HepG2 (cell line): Measurements from ENCODE around the gene TECPR1. TPM values are rescaled to one million over a fixed set of nuclear protein-coding genes. Genes with fewer than 3 reads are reported as not detected.

Experiments
- ATAC-seq: fragments of 200-7000 bp; cut with Tn5 transposase; 3 replicates; pipeline ENCODE4 v1.9.1; 2020; ENCODE audit warnings: mild to moderate bottlenecking, moderate library complexity
- BruUV-seq: library from RNA; stranded (reverse); fragments of 400-500 nt; replicated peaks from 2 replicates; lab custom pipeline; 2021; lab: Mats Ljungman, UMichigan
- CTCF ChIA-PET: fragments of 300-600 bp; formaldehyde crosslinking; extraction: SDS; loops from one replicate; lab custom pipeline; 2021; ENCODE audit warnings: low total read pairs, inconsistent platforms, low intra/inter-chr PET ratio; lab: Yijun Ruan, JAX
- POLR2A ChIA-PET: fragments of 350-600 bp; sonication (Branson Sonifier 250); formaldehyde crosslinking; loops from one replicate; lab custom pipeline; 2020; ENCODE audit warnings: antibody characterized with exemption, inconsistent platforms; lab: Yijun Ruan, JAX
- DNase-seq: peaks from one replicate; pipeline ENCODE4 v3.0.0-alpha.2; 2015; ENCODE audit warnings: low spot score
- FAIRE-seq: peaks from 3 replicates; lab custom pipeline; 2011; peaks lifted over from hg19 to GRCh38; lab: Jason Lieb, UNC
- H2AFZ ChIP-seq: one replicate; pipeline ENCODE4 v1.6.1; 2011; ENCODE audit warnings: low read length, inconsistent platforms
- H3K27ac ChIP-seq: fragments of 300-600 bp; 3 replicates; pipeline ENCODE4 v1.8.0; 2011; ENCODE audit warnings: mixed run types, mild to moderate bottlenecking, mixed read lengths, low read length, inconsistent platforms; ENCODE audit not compliant: insufficient read depth; ENCODE audit errors: extremely low read length
- H3K27me3 ChIP-seq, 2 experiments: fragments of 200-600 bp in 1 of 2; 2 replicates in 1 of 2; 3 replicates in 1 of 2; pipeline versions ENCODE4 v1.6.0 to v1.8.0; 2011; ENCODE audit warnings: low read length in 2 of 2, mild to moderate bottlenecking in 2 of 2, moderate library complexity in 2 of 2, inconsistent platforms in 1 of 2; ENCODE audit not compliant: insufficient read depth in 2 of 2, control insufficient read depth in 1 of 2
- H3K36me3 ChIP-seq, 2 experiments: fragments of 200-600 bp in 1 of 2; replicated peaks in 1 of 2; 2 replicates in 1 of 2; 3 replicates in 1 of 2; pipeline versions ENCODE4 v1.5.1 to v1.8.0; 2011; ENCODE audit warnings: low read length in 2 of 2, inconsistent platforms in 1 of 2; ENCODE audit not compliant: insufficient read depth in 2 of 2, control insufficient read depth in 1 of 2
- H3K4me1 ChIP-seq: 2 replicates; pipeline ENCODE4 v1.5.1; 2012; ENCODE audit warnings: low read length, inconsistent platforms; ENCODE audit not compliant: insufficient read depth
- H3K4me2 ChIP-seq: 2 replicates; pipeline ENCODE4 v1.6.0; 2011; ENCODE audit warnings: low read depth, low read length, inconsistent platforms
- H3K4me3 ChIP-seq, 3 experiments: fragments of 200-600 bp in 1 of 3; sonication (generic), shearing (Covaris generic) in 1 of 3; replicated peaks in 1 of 3; 2 replicates each; pipeline ENCODE4 v1.5.1; 2011 to 2016; ENCODE audit warnings: low read length in 3 of 3, inconsistent platforms in 2 of 3, low read depth in 2 of 3, mild to moderate bottlenecking in 2 of 3, control low read depth in 1 of 3, mixed read lengths in 1 of 3; ENCODE audit not compliant: insufficient read depth in 1 of 3
- H3K79me2 ChIP-seq: one replicate; pipeline ENCODE4 v1.6.1; 2011; ENCODE audit warnings: low read length, inconsistent platforms; ENCODE audit not compliant: insufficient read depth
- H3K9ac ChIP-seq: 2 replicates; pipeline ENCODE4 v1.6.0; 2011; ENCODE audit warnings: mild to moderate bottlenecking, low read depth, low read length, inconsistent platforms; ENCODE audit not compliant: insufficient read depth
- H3K9me3 ChIP-seq: 2 replicates; pipeline ENCODE4 v1.5.1; 2012; ENCODE audit warnings: mild to moderate bottlenecking, low read length
- H4K20me1 ChIP-seq: 2 replicates; pipeline ENCODE4 v1.6.0; 2011; ENCODE audit warnings: inconsistent platforms, mild to moderate bottlenecking, low read length, moderate library complexity; ENCODE audit not compliant: insufficient read depth
- ARNT ChIP-seq: fragments of 450-650 bp; IDR thresholded peaks from 2 replicates; pipeline ENCODE4 v1.6.1; 2017
- IRF2 ChIP-seq: IDR thresholded peaks from 2 replicates; pipeline ENCODE4 v1.6.1; 2018; ENCODE audit warnings: missing genetic modification reagents, missing compliant biosample characterization
- MTF1 ChIP-seq: sonication (generic); formaldehyde crosslinking; IDR thresholded peaks from 2 replicates; pipeline ENCODE4 v1.5.0; 2020; ENCODE audit warnings: missing genetic modification reagents
- MYC ChIP-seq: sonication (generic); formaldehyde crosslinking; IDR thresholded peaks from 2 replicates; pipeline ENCODE4 v1.9.0; 2021; ENCODE audit warnings: missing genetic modification reagents, borderline replicate concordance
- NR2F2 ChIP-seq: IDR thresholded peaks from 2 replicates; pipeline ENCODE4 v1.6.1; 2012; ENCODE audit warnings: low read depth, inconsistent platforms, borderline replicate concordance
- PRMT3 ChIP-seq: sonication (generic); formaldehyde crosslinking; IDR thresholded peaks from 2 replicates; pipeline ENCODE4 v1.8.1; 2022; ENCODE audit warnings: low read depth, mild to moderate bottlenecking, moderate library complexity, missing genetic modification reagents, borderline replicate concordance
- TCF7L2 ChIP-seq: IDR thresholded peaks from 2 replicates; pipeline ENCODE4 v1.6.1; 2011; ENCODE audit warnings: mild to moderate bottlenecking, low read depth, low read length, moderate library complexity
- TEAD2 ChIP-seq: sonication (generic); formaldehyde crosslinking; IDR thresholded peaks from 2 replicates; pipeline ENCODE4 v1.9.0; 2021; ENCODE audit warnings: missing genetic modification reagents
- ZNF207 ChIP-seq: fragments of 450-650 bp; IDR thresholded peaks from 2 replicates; pipeline ENCODE4 v1.6.1; 2016; ENCODE audit warnings: antibody characterized with exemption, borderline replicate concordance
- ZNF350 ChIP-seq: sonication (generic); formaldehyde crosslinking; IDR thresholded peaks from 2 replicates; pipeline ENCODE4 v1.4.0; 2020; ENCODE audit warnings: mild to moderate bottlenecking, low read depth, missing genetic modification reagents, borderline replicate concordance
- WGBS: methylation state at CpG from one replicate; pipeline ENCODE4 v1.1.6; 2017; ENCODE audit warnings: low lambda C conversion rate; 5-methylcytosine and 5-hydroxymethylcytosine counted together
- in situ Hi-C: cut with HindIII; loops from 2 replicates; pipeline ENCODE4 v1.10.0; 2017; ENCODE audit warnings: low pct_unique_long_range_greater_than_20kb; ENCODE audit not compliant: extremely low pct_ligation_motif_present
- intact Hi-C: fragments of 100-400 bp; cut with micrococcal nuclease; formaldehyde crosslinking; loops from one replicate; pipeline ENCODE4 v1.10.0; 2022; ENCODE audit not compliant: unreplicated experiment
- polyA plus RNA-seq, 8 experiments: library from polyadenylated mRNA; depleted of rRNA in 3 of 8; stranded (reverse) in 7 of 8; unstranded in 1 of 8; fragments of >200 nt; fragmentation: Illumina TruSeq in 4 of 8; extraction: Trizol in 4 of 8; gene quantifications; 2 replicates each; pipeline versions ENCODE4 v1.2.1 to v1.2.3, GENCODE V29; 2011 to 2016; ENCODE audit warnings: low read depth in 4 of 8, missing spikeins in 1 of 8, mixed read lengths in 1 of 8; ENCODE audit not compliant: insufficient read depth in 1 of 8
- total RNA-seq, 5 experiments: library from RNA; depleted of rRNA; stranded (reverse); fragments of >200 nt; fragmentation: Illumina TruSeq; extraction: Trizol; gene quantifications; 2 replicates each; pipeline ENCODE4 v1.2.3, GENCODE V29; 2016; ENCODE audit warnings: low read depth in 1 of 5
- TF ChIP-seq, protein P1 (sequence below): sonication (generic); formaldehyde crosslinking; IDR thresholded peaks from 2 replicates; pipeline ENCODE4 v1.9.0; 2021; ENCODE audit warnings: missing genetic modification reagents, borderline replicate concordance
- TF ChIP-seq, protein P2 (sequence below): sonication (generic); formaldehyde crosslinking; conservative IDR thresholded peaks from 2 replicates; pipeline ENCODE4 v1.8.0; 2022; ENCODE audit warnings: missing genetic modification reagents
- TF ChIP-seq, protein P3 (sequence below): sonication (generic); formaldehyde crosslinking; IDR thresholded peaks from 2 replicates; pipeline ENCODE4 v1.4.0; 2020; ENCODE audit warnings: low read depth, missing genetic modification reagents

Gene TECPR1
- total and polyA plus RNA-seq, 2 of the 13 experiments (the other 11 are each of a cell fraction or from before 2014, with no cell fraction given) = 2.3 to 6.3 TPM

DNA sequence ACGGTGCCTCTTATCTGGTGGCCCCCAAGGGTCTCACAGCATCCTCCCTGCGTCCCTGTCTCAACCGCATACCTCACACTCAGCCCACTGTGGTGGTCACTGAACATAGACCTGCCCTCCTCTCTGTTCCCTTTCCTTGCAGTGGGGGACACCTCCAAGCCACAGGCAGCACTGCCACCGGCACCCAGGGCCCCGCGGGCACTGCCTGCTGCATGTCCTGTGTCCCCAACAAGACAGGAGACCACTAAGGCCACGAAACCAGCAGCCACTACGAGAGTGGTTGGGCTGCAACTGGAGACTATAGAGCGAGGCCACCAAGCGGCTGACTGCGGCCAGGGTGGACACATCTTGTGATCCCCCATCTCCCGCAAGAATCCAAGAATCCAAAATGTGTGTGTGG lies 44.8 kb upstream of the TECPR1 start (continued):
- no peak for TF ChIP-seq IRF2 (CRISPR knock-in tag)
- TF ChIP-seq, protein P1, sequence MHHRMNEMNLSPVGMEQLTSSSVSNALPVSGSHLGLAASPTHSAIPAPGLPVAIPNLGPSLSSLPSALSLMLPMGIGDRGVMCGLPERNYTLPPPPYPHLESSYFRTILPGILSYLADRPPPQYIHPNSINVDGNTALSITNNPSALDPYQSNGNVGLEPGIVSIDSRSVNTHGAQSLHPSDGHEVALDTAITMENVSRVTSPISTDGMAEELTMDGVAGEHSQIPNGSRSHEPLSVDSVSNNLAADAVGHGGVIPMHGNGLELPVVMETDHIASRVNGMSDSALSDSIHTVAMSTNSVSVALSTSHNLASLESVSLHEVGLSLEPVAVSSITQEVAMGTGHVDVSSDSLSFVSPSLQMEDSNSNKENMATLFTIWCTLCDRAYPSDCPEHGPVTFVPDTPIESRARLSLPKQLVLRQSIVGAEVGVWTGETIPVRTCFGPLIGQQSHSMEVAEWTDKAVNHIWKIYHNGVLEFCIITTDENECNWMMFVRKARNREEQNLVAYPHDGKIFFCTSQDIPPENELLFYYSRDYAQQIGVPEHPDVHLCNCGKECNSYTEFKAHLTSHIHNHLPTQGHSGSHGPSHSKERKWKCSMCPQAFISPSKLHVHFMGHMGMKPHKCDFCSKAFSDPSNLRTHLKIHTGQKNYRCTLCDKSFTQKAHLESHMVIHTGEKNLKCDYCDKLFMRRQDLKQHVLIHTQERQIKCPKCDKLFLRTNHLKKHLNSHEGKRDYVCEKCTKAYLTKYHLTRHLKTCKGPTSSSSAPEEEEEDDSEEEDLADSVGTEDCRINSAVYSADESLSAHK (CRISPR knock-in tag) = no peak
- TF ChIP-seq PRMT3 (CRISPR knock-in tag) = no peak
- TF ChIP-seq, all 625 proteins: peak for 1

DNA sequence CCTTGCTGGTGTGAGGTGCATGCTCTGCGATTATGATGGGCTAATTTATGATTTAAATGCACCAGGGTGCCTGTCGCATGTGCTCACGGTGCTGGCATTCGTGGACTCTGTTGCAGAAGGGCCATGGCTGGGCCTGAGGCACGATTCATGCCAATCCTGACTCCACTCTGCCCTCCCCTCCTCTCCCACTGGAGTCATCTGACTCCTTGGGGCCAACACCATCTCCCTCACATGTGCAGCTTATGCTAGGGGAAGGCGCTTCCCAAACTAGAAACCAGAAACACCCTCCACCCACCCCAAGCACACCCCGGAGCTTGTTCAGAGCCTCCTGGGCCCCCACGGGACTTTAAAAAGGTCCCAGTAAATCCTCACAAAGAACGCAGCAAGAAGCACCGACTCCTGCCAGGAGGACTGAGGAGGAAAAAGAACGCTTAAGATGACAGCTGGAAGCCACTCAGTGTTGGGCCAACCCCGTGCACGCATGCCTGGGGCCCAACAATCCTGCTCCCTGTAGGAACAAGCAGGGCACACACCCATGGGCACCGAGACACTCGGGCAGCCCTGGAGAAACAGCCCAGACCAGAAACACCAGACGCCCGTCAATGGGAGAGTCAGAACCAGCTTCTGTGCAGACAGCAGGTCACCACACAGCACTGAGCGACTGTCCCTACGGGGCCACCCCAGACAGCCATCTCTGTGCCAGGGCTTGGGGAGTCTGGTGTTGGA lies 43.6 kb upstream of the TECPR1 start:
- Histone ChIP-seq H4K20me1 (0 out of 2 replicates have a peak, but pooled peaks cover 9% of the 10 kb centered on the region), H3K4me2 (no peak overlapping the region), H3K4me1 (peaks cover 3% of the 10 kb centered on the region), H3K4me3 (no peak overlapping the region), H3K27me3 (no peaks in the 10 kb centered on the region), H3K27ac (no peak overlapping the region), H3K9ac (no peak overlapping the region), H3K36me3 (peaks cover 19 to 39% of the 10 kb centered on the region in 2 experiments; a peak in 4 of 5 replicates), H2AFZ (no peak overlapping the region), H3K79me2 (no peaks in the 10 kb centered on the region), H3K9me3 (no peaks in the 10 kb centered on the region)
- in situ Hi-C loops (loop anchor here (10.0 kb wide), 1 partner anchor 549 kb away; no protein-coding TSS in a partner anchor), intact Hi-C loops (loop anchor here (2.0 kb wide), 1 partner anchor 105 kb away; the partner anchor contains the start of gene BAIAP2L1)
- no TSS peak for BruUV-seq
- 95% methylated on average over 8 of the region's 19 CpGs for WGBS
- POLR2A ChIA-PET = no interaction called here
- CTCF ChIA-PET = interaction anchor here (1.2 to 1.6 kb wide), 2 partner anchors 106 to 450 kb away, joined by 4 to 9 read pairs; partner anchors contain the start of gene BAIAP2L1
- ATAC-seq (peak; percentile 4; the same call in 1 of the 3 replicates), FAIRE-seq (no peak), DNase-seq (no peak)
- TF ChIP-seq TCF7L2 = no peak
- no peak for TF ChIP-seq MYC
- TF ChIP-seq ZNF350 (CRISPR knock-in tag) = no peak
- no peak for TF ChIP-seq ARNT
- no peak for TF ChIP-seq NR2F2
- no peak for TF ChIP-seq MTF1
- TF ChIP-seq TEAD2 = no peak
- no peak for TF ChIP-seq ZNF207
- TF ChIP-seq, protein P2, sequence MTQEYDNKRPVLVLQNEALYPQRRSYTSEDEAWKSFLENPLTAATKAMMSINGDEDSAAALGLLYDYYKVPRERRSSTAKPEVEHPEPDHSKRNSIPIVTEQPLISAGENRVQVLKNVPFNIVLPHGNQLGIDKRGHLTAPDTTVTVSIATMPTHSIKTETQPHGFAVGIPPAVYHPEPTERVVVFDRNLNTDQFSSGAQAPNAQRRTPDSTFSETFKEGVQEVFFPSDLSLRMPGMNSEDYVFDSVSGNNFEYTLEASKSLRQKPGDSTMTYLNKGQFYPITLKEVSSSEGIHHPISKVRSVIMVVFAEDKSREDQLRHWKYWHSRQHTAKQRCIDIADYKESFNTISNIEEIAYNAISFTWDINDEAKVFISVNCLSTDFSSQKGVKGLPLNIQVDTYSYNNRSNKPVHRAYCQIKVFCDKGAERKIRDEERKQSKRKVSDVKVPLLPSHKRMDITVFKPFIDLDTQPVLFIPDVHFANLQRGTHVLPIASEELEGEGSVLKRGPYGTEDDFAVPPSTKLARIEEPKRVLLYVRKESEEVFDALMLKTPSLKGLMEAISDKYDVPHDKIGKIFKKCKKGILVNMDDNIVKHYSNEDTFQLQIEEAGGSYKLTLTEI (CRISPR knock-in tag) = no peak
- TF ChIP-seq, protein P3, sequence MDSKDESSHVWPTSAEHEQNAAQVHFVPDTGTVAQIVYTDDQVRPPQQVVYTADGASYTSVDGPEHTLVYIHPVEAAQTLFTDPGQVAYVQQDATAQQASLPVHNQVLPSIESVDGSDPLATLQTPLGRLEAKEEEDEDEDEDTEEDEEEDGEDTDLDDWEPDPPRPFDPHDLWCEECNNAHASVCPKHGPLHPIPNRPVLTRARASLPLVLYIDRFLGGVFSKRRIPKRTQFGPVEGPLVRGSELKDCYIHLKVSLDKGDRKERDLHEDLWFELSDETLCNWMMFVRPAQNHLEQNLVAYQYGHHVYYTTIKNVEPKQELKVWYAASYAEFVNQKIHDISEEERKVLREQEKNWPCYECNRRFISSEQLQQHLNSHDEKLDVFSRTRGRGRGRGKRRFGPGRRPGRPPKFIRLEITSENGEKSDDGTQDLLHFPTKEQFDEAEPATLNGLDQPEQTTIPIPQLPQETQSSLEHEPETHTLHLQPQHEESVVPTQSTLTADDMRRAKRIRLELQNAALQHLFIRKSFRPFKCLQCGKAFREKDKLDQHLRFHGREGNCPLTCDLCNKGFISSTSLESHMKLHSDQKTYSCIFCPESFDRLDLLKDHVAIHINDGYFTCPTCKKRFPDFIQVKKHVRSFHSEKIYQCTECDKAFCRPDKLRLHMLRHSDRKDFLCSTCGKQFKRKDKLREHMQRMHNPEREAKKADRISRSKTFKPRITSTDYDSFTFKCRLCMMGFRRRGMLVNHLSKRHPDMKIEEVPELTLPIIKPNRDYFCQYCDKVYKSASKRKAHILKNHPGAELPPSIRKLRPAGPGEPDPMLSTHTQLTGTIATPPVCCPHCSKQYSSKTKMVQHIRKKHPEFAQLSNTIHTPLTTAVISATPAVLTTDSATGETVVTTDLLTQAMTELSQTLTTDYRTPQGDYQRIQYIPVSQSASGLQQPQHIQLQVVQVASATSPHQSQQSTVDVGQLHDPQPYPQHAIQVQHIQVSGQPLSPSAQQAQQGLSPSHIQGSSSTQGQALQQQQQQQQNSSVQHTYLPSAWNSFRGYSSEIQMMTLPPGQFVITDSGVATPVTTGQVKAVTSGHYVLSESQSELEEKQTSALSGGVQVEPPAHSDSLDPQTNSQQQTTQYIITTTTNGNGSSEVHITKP (CRISPR knock-in tag) = no peak
